ENCODE results near the gene JAK3.

Gene JAK3

DNA sequence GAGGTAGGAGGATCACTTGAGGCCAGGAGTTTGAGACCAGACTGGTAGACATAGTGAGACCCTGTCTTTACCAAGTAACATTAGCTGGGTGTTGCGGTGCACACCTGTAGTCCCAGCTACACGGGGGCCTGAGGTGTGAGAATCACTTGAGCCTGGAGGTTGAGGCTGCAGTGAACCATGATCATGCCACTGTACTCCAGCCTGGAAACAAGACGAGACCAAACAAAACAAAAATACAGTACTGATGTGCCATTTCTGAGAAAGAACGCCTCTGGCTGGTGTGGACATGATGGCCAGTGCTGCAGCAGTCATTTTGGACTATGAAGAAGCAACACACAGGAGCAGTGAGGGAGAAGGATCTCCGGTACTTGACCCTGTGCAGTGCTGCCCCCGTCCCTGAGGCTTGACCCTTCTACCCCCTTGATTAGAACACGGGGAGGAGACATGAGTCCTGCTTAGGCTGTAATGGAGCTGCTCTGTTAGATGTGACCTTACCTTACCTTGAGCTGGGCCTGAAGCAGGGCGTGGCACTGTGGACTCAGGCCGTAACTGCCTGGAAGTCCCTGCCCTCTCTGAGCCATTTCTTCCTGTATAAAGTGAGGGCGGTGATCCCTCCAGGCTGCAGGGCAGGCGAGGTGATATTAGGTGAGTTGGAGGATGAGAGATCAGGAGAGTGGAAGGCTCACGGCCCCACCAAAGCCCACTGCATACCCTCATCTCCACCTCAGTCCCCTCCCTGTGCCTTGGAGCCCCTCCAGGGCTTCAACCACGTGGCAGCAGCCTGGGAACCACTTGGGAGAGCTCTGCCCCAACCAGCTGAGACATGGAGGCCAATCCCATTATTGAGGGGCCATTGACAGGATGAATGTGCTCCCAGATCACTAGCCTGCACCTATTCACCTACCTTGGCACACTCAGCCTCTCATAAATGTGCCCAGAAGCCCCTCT, 17.9 kb upstream of the JAK3 start:
- no peak for DNase-seq

DNA sequence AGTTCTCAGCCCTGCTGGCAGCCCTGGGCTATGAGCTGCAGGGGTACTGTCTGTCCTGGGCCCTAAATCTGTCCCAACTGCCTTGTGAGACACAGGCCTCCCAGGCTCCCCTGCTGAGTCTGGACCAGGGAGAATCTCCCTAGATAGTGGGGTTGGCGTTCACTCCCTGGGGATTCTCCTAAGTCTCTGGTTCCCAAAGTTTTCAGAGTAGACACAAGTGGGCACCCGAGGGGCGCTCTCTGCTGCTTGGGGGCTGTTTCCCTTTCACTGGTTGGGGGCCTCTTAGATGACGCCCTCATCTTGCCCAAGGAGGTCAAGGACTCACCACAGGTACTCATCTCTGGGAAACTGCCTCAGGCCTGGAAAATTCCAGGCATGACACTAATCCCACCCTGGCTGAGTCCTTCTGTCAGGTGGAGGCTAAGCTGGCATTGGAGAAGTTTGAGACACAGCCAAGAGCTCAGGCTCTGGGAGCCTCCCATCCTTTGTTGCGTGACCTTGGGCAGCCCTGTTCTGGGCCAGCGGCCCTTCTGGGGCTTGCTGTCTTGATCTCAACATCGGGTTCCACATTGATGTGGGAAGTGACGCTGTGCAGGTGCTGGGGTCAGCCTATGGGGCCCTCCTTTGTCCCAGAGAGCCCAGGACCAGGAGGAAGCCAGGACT, 15.9 kb upstream of the JAK3 start:
- no peak for DNase-seq

DNA sequence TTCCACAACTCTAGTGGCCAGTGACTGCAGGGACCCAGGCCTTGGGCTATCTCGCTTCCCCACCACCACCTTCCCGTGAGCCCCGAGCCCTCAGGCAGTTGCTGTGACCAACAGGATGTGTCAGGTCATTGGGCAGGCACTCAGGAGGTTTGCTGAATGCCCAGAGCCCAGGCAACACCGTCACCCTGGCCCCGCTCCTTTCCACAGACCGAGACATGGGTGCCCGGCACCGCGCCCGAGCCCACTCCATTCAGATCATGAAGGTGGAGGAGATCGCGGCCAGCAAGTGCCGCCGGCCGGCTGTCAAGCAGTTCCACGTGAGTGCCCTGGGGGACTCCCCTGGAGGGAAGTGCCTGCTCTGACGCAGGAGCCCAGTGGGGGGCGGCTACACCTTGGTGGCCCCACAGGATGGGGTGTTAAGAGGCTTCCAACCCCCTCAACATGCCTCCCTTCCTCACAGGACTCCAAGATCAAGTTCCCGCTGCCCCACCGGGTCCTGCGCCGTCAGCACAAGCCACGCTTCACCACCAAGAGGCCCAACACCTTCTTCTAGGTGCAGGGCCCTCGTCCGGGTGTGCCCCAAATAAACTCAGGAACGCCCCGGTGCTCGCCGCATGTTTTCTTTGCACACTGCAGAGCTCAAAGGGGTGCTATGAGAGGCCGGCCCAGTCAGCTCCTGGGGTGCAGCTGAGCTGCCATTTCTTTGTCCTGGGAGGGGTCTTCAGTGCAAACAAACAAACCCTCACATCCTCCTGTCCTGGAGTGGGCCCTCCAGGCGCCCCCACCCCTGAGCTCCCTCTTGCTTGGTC, 15.1 kb upstream of the JAK3 start:
- no peak for DNase-seq

DNA sequence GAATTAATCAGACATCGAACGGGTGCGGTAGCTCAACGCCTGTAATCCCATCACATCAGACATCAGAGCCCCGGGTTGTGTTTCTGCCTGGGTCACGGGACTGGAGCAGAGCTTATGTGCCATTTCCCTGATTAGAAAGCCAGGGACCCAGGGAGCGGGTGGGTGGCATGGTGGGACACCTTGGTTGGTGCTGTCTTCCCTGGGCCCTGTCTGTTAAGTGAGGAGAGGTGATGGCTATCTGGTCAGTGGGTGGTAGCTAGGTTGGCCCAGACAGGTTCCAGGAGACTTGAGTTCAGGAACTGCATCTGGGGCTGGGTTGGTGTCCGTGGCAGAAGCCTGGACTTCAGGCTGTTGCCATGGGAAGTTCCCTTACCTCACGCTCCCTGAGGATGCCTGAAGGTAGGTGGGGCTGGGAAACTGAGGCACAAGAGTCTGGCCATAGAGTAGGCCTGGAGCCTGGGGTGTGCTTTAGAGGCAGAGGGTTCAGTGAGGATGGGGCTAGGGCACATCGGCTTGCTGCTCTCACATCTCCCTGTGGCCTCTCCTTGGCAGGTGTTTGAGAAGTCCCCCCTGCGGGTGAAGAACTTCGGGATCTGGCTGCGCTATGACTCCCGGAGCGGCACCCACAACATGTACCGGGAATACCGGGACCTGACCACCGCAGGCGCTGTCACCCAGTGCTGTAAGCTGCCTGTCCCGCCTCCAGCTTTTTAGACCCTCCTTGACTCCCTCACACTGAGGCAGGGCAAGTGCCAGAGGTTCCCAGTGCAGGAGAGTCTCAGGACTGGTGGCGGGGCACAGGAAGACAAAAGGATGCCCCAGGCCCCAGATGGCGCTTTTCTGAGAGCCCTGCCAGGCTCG, 14.0 kb upstream of the JAK3 start:
- DNase-seq = no peak

DNA sequence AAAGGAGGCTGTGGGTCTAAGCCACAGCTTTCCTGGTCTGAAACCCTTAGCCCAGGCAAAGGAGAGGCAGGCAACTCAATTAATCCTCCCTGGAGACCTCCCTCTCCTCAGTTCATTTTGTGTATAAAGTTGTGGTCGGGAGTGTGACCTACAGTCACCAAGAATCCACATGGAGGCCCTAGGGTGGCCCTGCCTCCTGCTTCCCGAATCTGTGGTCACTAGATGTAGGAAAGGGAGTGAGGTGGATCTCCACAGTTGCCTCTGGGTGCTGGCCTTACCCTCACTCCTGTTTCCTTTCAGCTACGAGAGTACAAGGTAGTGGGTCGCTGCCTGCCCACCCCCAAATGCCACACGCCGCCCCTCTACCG, 13.2 kb upstream of the JAK3 start:
- no peak for DNase-seq

DNA sequence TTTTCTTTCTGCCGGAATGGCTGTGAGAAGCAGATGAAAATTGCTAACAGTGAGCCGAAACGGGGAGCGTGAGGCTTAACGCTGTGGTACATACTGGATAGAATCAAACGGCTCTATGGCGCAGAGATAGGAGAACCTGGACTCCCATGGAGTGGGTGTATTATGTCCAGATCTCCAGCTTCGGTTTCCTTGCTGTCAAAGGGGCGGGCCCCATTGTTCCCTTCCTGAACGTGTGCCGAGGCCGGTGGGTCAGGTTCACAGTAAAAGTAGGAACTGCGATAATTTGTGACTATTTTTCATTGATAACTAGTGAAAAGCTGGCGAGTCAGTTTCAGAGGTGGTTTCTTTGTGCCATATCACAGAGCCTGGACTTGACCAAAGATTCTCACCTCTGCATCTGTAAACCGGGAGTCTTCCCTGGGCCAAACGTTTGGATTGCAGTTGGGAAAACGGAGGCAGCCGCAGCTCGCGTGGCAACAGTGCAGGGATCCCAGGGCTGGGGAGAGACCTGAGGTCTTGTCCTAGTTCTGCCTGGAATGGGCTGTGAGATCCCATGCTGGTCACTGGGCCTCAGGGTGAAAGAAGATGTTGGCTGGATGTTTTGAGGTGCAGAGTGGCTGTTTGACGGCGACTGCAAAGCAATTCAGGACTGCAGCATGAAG, 12.7 kb upstream of the JAK3 start:
- DNase-seq = peak; percentile 35

DNA sequence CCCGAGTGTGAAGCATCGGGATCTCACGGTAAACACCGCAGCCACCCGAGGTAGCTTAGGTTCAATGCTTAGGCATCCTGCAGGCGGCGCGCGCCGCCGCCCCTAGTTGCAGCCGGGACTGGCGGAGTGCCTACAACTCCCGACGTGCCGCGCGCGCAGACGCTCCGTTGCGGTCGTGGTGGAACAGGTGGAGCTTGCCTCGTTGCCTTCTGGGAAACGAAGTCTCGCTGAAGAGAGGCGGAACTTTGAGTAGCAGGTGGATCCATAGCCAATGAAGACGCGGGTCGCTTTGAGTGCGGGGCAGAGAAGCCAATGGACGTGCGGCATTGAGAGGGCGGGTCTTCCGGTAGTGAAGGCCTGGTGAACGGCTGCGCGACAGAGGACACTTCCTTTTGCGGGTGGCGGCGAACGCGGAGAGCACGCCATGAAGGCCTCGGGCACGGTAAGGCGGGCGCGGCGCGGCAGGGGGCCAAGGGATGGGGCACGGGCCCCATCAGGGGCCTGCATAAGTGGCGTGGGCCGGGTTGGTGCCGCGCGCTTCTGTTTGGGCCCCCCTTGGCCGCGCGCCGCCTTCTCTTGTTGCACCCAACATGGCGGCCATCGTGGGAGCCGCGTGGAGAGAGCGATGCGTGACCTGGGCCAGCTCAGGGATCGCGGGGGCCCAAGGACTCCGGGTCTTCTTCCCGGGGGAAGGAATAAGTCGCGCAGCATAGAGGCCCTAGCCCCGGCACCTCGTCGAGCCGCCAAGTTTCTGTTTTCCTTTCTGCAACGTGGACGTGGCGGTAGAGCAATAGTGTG, 11.9 kb upstream of the JAK3 start, which contains the start of gene RPL18A:
RPL18A (plus strand) TSS at position 378 of the 798 bp plus-strand sequence; CDS start at position 425, 47 bp downstream.
- peak; percentile 100 for DNase-seq

DNA sequence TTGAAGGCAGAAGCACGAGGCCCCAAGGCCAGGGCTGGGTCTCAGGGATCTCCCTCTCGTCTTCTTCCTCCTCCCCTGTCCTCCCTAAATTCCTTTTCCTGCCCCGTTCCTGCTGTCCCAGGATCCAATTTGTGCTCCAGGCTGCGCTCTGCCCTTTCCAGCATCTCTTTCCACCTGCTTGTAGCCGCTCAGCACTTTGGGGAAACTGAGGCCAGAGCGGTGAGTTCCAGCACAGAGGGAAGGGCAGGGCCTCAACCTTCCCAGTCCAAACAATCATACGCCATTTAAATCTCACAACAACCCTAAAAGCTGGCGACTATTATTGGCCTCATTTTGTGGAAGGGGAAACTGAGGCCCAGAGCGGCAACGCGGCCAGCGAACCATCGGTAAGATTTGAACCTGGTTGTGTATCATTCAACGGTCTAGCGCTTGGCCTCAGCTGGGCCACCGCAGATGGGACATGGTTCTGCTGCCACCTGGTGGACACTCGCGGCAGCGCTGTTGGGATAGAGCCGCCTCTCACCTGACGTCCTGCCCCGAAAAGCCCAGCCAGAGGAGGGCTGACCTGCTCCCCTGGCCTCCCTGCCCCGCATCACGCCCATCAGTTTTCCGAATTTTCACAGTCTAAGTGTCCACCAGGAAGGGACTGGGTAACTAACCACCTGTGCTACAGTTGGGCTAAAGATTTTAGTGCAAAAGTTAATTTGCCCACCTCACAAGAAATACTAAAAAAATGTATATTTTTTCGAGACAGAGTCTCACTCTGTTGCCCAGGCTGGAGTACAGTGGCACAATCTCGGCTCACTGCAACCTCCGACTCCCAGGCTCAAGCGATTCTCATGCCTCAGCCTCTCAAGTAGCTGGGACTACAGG, 7.7 kb upstream of the JAK3 start:
- DNase-seq = peak; percentile 90

DNA sequence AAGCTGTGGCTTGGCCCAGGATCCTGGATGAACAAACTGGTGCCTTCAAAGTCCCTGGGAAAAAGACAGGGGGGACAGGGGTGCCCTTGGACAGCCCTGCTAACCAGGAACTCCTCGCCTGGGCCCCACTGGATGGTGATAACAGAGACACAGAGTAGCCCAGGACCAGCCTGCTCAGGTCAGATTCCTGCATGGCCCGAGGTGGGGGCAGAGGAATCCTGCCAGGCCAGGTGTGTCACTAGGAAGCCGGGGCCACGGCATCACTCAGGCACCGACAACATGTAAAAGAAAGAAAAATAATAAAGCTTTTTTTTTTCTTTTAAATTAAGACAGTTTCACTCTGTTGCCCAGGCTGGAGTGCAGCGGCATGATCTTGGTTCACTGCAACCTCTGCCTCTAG, 6.3 kb upstream of the JAK3 start:
- DNase-seq = no peak

DNA sequence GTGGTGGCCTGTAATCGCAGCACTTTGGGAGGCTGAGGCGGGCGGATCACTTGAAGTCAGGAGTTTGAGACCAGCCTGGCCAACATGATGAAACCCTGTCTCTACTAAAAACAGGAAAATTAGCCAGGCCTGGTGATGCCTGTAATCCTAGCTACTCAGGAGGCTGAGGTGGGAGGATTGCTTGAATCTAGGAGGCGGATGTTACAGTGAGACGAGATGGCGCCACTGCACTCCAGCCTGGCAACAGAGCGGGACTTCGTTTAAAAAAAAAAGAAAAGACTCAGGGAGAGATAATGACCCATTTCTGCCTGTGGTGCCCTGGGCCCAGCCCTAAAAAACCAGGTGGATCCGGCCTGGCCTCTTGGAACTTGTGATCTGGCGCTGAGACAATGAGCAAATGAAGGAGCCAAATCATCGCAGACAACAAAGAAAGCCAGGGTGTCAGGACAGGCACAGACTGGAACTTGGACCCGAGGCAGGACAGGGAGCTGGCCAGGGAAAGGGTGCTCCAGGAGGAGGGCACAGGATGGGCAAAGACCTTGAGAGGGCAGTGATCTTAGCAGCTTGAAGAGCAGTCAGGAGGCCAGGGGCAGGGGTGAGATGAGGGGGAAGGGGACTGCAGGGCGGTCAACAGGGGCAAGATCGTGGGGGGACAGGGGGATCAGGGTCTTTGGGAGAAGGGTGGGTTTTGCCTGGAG, 962 bp upstream of the JAK3 start:
- DNase-seq = no peak

DNA sequence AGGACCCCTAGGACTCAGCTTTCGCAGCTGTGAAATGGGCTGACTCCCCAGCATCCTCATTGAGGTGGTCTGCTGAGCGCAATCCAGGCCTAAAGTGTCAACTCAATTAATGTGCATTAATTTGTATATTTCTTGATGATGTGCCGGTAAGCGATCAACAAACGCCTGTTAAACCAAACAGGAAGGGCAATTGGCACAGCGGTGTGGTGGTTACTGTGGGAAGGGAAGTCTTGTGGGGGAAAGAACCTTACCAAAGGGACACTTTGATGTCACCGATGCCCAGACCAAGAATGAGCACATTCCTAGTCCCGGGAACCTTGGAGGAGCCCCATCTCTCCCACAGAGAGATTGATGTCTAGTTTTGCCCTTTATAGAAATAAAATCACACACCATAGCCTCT, 1.6 kb downstream of the JAK3 start:
- DNase-seq = no peak

DNA sequence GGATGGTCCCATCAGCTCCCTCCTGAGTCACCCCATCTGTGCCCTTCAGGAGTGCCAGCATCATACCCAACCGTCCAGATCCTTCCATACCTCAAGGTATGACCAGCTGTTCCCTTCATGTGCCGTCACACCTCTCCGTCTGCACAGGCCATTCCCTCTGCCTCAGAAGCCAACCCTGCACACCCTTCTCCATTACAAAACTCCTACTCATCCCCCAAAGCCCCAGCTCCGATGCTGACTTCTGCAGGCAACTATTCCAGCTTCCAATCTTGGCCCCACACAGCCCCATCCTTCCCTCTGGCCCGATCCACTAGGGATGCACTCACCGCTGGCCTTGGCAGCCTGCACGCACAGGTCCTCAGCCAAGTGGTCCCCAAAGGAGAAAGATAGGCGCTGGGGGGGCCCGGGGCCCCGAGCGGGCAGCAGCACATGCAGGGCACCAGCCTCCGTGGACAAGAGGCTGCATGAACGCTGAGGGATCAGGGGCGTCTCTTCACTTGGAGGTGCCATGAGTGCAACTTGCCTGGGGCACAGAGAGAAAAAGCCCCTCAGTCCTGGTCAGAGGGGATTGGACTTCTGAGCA, 3.8 kb downstream of the JAK3 start:
- DNase-seq = no peak

DNA sequence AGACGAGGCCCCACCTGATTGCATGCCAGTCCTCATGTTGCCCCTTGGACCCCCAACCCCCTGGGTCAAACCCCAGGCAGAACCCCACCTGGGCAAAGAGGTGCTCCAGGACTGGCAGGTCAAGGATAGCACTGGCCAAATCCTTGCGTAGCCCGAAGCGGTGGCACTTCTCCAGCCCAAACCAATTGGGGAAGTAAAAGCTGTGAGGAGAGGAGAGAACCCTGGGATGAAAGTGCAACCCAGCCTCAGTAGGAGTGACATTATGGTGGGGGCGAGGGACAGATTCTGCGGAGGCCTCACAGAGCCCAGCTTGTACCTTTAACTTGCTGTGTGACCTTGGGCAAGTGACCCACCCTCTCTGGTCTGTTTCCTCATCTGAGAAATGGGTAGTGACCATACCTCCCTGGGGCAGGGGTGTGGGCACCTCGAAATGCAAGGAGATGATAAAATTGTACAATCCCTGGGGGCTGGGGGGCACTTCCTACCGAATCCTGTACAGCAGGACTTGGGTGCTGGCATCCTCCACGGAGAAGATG, 4.4 kb downstream of the JAK3 start:
- peak; percentile 40 for DNase-seq

DNA sequence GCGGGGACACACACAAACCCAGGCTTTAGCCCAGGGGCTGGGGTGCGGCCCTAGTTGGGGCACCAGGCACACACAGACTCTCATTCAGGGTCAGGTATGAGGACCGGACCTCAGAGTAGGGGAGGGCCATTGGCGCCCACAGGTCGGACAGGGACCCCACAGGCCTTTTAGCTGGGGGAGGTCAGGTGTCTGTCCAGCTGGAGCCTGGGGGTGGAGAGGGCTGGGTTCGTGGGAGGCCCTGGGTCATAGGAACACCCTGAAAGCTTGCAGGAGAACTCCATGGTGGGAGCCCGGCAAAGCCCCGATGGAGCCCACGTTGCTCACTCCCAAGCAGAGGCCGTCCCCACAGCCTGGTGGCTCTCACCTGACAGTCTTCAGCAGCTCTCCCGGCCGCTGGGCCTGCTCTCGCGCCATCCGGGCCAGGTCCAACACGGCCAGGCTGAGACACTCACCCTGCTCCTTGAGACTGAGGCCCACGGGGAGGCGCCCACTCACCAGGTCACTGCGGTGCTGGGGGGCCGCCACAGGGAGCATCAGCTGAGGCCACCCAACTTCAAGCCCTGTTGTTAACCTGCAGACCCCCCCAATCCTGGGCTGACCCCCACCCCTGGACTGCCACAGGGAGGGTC, 5.0 kb downstream of the JAK3 start:
- DNase-seq = no peak

DNA sequence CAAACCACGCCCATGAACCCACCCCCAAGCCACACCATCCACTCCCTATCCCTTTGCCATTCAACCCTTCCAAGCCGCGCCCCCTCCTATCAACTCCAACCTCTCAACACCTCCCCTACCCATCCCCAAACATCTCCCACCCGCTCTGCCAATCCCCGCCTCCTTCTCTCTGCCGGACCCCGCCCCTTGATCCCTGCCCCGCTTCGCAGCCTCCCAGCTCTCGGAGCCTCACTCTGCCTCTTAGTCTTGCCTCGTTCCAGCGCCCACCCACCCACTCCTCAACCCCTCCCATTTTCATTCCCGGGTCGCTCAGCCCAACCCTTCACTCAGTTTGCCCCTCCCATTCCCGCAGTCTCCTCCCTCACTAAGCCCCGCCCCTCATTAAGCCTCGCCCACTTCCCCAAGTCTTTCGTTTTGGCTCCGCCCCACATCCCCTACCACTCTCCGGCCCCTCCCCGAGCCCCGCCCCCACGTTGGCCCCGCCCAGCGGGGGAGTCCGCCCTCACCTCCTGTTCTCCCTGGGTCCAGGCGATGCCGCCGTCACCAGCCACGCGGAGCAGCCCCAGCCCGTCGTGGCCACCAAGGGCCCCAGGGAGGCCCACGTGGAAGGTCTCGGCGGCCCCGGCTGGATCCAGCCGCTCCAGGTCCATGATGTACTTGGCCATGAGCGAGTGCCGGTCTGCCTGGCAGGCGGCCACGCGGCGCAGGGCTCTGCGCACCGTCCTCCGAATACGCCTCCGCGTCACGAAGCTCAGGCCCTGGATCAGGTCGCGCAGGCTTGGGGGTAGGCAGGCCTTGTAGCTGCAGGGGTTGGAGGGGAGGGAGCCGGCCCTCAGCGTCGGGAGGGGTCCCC, 5.7 kb downstream of the JAK3 start:
- DNase-seq = peak; percentile 23

DNA sequence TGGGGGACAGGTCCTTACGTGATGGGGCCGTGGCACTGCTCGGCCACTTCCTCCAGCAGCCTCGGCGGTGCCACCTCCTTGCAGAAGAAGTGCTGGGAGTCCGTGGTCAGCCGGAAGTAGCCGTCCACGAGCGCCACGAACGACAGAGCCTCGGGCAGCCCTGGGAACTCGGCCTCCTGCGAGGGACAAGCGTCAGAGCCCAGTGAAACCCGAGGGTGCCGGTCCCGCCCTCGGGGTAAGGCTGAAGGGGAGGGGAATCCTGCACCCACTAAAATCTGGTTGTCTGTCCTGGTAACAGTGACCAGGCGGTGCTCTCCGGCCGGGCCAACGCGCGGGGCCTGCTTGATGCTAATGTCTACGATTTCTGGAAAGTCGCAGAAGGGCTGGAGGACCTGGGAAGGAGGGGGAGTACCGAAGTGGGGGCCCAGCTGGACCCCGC, 6.4 kb downstream of the JAK3 start:
- no peak for DNase-seq

DNA sequence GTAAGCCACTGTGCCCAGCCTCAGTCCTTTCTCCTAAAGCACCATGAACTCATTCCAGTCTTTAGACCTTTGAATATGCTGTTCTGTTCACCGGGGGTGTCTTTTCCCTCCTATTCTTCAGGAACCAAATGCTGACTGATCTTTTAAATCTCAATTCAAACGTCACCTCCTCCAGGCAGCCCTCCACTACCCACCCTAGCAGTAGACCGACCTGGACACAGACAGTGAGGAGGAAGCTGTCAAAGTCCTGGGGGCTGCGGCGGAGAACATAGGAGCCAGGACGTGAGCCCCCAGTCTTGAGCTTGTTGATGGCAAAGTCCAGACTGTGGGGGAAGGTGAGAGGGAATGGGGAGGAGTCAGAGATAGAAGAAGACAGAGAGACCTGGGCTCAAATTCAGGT, 7.8 kb downstream of the JAK3 start:
- no peak for DNase-seq
